AG04450 (cell line): ENCODE results near the gene SPECC1L. TPM values are rescaled to one million over a fixed set of nuclear protein-coding genes. Genes with fewer than 3 reads are reported as not detected.

Source experiments
- CTCF ChIA-PET: fragments of 300-600, 350-600 bp; formaldehyde crosslinking; extraction: SDS; loops from one replicate; lab custom pipeline; 2022; ENCODE audit warnings: antibody characterized with exemption, inconsistent platforms; lab: Charles Lee
- POLR2A ChIA-PET: fragments of 350-600 bp; formaldehyde crosslinking; extraction: SDS; loops from one replicate; lab custom pipeline; 2021; ENCODE audit warnings: antibody characterized with exemption, inconsistent platforms; lab: Yijun Ruan, JAX
- DNase-seq: peaks from one replicate; pipeline ENCODE4 v3.0.0-alpha.2; 2011; ENCODE audit warnings: low read depth, low spot score
- H3K27ac ChIP-seq: one replicate; pipeline ENCODE4 v1.5.1; 2012; ENCODE audit warnings: low read depth, low read length, control low read depth
- H3K27me3 ChIP-seq: one replicate; pipeline ENCODE4 v1.6.0; 2012; ENCODE audit warnings: low read length; ENCODE audit not compliant: control insufficient read depth, insufficient read depth
- H3K4me3 ChIP-seq: 2 replicates; pipeline ENCODE4 v1.5.1; 2011; ENCODE audit warnings: mild to moderate bottlenecking, low read depth, low read length, control low read depth
- H3K9me3 ChIP-seq: 2 replicates; pipeline ENCODE4 v1.5.1; 2012; ENCODE audit warnings: low read length; ENCODE audit not compliant: control insufficient read depth, insufficient read depth
- CTCF ChIP-seq: IDR thresholded peaks from 2 replicates; pipeline ENCODE4 v1.5.1; 2011; ENCODE audit warnings: low read depth, low read length, control low read depth, inconsistent platforms
- polyA plus RNA-seq: library from polyadenylated mRNA; depleted of rRNA; stranded (reverse); fragments of >200 nt; gene quantifications from 2 replicates; pipeline ENCODE4 v1.2.3, GENCODE V29; 2011

SPECC1L gene
- polyA plus RNA-seq, 1 experiment: 36.4 TPM

- DNase-seq: no peak
- Histone ChIP-seq H3K9me3 (no peaks in the 10 kb centered on the region; the same call in 1 of the 2 replicates), H3K27me3 (no peaks in the 10 kb centered on the region), H3K4me3 (no peak overlapping the region), H3K27ac (peak overlapping the region; percentile 49)
- POLR2A ChIA-PET: interaction anchor here (1.0 kb wide), 1 partner anchor 15 kb away, joined by 3 read pairs; no protein-coding TSS in a partner anchor
- TF ChIP-seq CTCF: no peak
- CTCF ChIA-PET: no interaction called here
Measured at GRCh38 chr22:24400726-24401596, 130.3 kb downstream of the SPECC1L start.

- CTCF ChIA-PET: interaction anchor here (1.5 kb wide), 1 partner anchor 370 kb away, joined by 3 read pairs; no protein-coding TSS in a partner anchor
- POLR2A ChIA-PET: no interaction called here
- H3K9me3 ChIP-seq: no peaks in the 10 kb centered on the region; the same call in 1 of the 2 replicates
- TF ChIP-seq CTCF: no peak
- H3K4me3 ChIP-seq: no peak overlapping the region
- DNase-seq: no peak
- H3K27ac ChIP-seq: no peak overlapping the region
- no peaks in the 10 kb centered on the region for H3K27me3 ChIP-seq
Measured at GRCh38 chr22:24401931-24402367, 131.3 kb downstream of the SPECC1L start.

- TF ChIP-seq CTCF: no peak
- DNase-seq: peak; percentile 60
- POLR2A ChIA-PET: no interaction called here
- Histone ChIP-seq H3K27me3 (no peaks in the 10 kb centered on the region), H3K4me3 (no peak overlapping the region), H3K9me3 (no peaks in the 10 kb centered on the region; the same call in 1 of the 2 replicates), H3K27ac (no peak overlapping the region)
- CTCF ChIA-PET: interaction anchor here (1.5 kb wide), 1 partner anchor 369 kb away, joined by 3 read pairs; no protein-coding TSS in a partner anchor
Measured at GRCh38 chr22:24402460-24403192, 132.0 kb downstream of the SPECC1L start.

GRCh38 chr22:24403346-24403745 is 132.7 kb downstream of the SPECC1L start:
- no peak for DNase-seq
- Histone ChIP-seq H3K9me3 (no peaks in the 10 kb centered on the region; the same call in 1 of the 2 replicates), H3K4me3 (no peak overlapping the region), H3K27me3 (no peaks in the 10 kb centered on the region), H3K27ac (no peak overlapping the region)
- CTCF ChIA-PET: interaction anchor here (1.5 kb wide), 1 partner anchor 369 kb away, joined by 3 read pairs; no protein-coding TSS in a partner anchor
- POLR2A ChIA-PET: no interaction called here
- TF ChIP-seq CTCF: no peak
